Measurements from ENCODE around the gene ANKRD37. TPM values are rescaled to one million over a fixed set of nuclear protein-coding genes. Genes with fewer than 3 reads are reported as not detected.
A peak's percentile ranks its signal among the peaks of the same experiment; 100 is the strongest.

Gene ANKRD37
- total and polyA plus RNA-seq, 9 of the 15 experiments (the other 6 are each of a cell fraction or from before 2014, with no cell fraction given) = 1.3 to 53.7 (median 3.6) TPM

DNA sequence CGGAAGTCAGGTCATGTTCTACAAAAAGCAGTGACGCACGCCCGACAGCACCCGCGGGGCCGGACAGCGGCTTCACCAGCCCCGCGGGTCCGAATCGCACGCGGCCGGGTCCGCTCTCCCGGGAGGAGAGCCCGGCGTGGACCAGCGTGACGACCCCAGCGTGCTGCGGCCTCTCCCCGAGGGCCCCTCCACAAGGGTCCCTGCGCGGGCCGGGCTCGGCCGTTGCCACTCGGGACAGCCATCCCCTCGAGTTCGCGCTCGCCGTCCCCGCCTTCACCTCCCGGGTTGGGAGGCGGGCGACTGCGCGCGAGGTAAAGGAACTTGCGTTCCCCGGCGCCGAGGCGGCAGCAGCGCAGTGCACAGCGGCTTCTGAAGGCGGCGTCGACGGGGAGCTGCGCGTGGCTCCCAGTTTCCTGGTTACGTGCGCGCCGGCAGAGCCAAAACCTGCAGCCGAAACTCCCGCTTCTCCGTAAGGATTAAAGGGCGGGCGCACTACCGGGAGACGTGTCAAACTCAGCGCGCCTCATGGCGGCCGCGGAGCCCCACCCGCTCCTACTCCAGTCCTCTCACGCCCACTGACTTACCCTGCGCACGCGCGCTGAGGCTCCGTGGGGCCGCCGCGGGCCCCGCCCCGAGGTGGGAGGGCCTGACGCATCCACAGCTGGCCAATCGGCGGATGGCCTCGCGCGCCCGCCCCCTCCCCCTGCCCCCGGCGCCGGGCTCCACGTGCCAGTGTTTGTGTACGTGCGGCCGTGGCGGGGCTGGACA lies 501 bp upstream of the ANKRD37 start (continued):
- TF ChIP-seq, protein P1, sequence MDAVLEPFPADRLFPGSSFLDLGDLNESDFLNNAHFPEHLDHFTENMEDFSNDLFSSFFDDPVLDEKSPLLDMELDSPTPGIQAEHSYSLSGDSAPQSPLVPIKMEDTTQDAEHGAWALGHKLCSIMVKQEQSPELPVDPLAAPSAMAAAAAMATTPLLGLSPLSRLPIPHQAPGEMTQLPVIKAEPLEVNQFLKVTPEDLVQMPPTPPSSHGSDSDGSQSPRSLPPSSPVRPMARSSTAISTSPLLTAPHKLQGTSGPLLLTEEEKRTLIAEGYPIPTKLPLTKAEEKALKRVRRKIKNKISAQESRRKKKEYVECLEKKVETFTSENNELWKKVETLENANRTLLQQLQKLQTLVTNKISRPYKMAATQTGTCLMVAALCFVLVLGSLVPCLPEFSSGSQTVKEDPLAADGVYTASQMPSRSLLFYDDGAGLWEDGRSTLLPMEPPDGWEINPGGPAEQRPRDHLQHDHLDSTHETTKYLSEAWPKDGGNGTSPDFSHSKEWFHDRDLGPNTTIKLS (IDR thresholded peaks at IDR 0.05; ENCODE audit: borderline replicate concordance, low read depth) = peak; percentile 93
- TF ChIP-seq PML (IDR thresholded peaks at IDR 0.05; ENCODE audit: low read length) (peak; percentile 68; the same call in 1 of the 2 replicates), GTF2F1 (IDR thresholded peaks at IDR 0.05; ENCODE audit: low read depth, low read length) (no peak), ERF (CRISPR knock-in tag; IDR thresholded peaks at IDR 0.05) (peak; percentile 88), ZNF197 (CRISPR knock-in tag; IDR thresholded peaks at IDR 0.05; ENCODE audit: low read depth) (no peak), POLR2B (IDR thresholded peaks at IDR 0.05; ENCODE audit: low read depth, partially characterized antibody) (peak; percentile 70), OTX1 (CRISPR knock-in tag; IDR thresholded peaks at IDR 0.05) (no peak), CBX5 (IDR thresholded peaks at IDR 0.05; ENCODE audit: borderline replicate concordance, low read depth) (no peak), SMARCC2 (IDR thresholded peaks at IDR 0.05; ENCODE audit: low read depth) (no peak), HNRNPUL1 (IDR thresholded peaks at IDR 0.05; ENCODE audit: low read length) (no peak)
- TF ChIP-seq, protein P2, sequence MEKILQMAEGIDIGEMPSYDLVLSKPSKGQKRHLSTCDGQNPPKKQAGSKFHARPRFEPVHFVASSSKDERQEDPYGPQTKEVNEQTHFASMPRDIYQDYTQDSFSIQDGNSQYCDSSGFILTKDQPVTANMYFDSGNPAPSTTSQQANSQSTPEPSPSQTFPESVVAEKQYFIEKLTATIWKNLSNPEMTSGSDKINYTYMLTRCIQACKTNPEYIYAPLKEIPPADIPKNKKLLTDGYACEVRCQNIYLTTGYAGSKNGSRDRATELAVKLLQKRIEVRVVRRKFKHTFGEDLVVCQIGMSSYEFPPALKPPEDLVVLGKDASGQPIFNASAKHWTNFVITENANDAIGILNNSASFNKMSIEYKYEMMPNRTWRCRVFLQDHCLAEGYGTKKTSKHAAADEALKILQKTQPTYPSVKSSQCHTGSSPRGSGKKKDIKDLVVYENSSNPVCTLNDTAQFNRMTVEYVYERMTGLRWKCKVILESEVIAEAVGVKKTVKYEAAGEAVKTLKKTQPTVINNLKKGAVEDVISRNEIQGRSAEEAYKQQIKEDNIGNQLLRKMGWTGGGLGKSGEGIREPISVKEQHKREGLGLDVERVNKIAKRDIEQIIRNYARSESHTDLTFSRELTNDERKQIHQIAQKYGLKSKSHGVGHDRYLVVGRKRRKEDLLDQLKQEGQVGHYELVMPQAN (IDR thresholded peaks at IDR 0.05; ENCODE audit: borderline replicate concordance) = peak; percentile 93
- TF ChIP-seq, protein P3, sequence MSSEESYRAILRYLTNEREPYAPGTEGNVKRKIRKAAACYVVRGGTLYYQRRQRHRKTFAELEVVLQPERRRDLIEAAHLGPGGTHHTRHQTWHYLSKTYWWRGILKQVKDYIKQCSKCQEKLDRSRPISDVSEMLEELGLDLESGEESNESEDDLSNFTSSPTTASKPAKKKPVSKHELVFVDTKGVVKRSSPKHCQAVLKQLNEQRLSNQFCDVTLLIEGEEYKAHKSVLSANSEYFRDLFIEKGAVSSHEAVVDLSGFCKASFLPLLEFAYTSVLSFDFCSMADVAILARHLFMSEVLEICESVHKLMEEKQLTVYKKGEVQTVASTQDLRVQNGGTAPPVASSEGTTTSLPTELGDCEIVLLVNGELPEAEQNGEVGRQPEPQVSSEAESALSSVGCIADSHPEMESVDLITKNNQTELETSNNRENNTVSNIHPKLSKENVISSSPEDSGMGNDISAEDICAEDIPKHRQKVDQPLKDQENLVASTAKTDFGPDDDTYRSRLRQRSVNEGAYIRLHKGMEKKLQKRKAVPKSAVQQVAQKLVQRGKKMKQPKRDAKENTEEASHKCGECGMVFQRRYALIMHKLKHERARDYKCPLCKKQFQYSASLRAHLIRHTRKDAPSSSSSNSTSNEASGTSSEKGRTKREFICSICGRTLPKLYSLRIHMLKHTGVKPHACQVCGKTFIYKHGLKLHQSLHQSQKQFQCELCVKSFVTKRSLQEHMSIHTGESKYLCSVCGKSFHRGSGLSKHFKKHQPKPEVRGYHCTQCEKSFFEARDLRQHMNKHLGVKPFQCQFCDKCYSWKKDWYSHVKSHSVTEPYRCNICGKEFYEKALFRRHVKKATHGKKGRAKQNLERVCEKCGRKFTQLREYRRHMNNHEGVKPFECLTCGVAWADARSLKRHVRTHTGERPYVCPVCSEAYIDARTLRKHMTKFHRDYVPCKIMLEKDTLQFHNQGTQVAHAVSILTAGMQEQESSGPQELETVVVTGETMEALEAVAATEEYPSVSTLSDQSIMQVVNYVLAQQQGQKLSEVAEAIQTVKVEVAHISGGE (CRISPR knock-in tag; IDR thresholded peaks at IDR 0.05) = peak in 2 of 3 experiments; percentile 18 to 68; a peak in 2 of 6 replicates
- TF ChIP-seq, protein P4, sequence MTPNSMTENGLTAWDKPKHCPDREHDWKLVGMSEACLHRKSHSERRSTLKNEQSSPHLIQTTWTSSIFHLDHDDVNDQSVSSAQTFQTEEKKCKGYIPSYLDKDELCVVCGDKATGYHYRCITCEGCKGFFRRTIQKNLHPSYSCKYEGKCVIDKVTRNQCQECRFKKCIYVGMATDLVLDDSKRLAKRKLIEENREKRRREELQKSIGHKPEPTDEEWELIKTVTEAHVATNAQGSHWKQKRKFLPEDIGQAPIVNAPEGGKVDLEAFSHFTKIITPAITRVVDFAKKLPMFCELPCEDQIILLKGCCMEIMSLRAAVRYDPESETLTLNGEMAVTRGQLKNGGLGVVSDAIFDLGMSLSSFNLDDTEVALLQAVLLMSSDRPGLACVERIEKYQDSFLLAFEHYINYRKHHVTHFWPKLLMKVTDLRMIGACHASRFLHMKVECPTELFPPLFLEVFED (CRISPR knock-in tag; conservative IDR thresholded peaks at IDR 0.05) = 0 out of 2 replicates have a peak, but pooled peaks have one; percentile 29

Data from K562 (cell line).